AG10803 (cell line): ENCODE data around the gene KRT222.

Source experiments
- DNase-seq: peaks from one replicate; pipeline ENCODE4 v3.0.0; 2010; ENCODE audit warnings: low read depth
- H3K4me3 ChIP-seq: 2 replicates; pipeline ENCODE4 v1.5.1; 2011; ENCODE audit warnings: mild to moderate bottlenecking, low read length, control low read depth
- CTCF ChIP-seq: conservative IDR thresholded peaks from 2 replicates; pipeline ENCODE4 v1.5.1; 2011; ENCODE audit warnings: mild to moderate bottlenecking, low read length, control low read depth, inconsistent platforms

Gene KRT222

GRCh38 chr17:40680998-40681397 is 16.0 kb upstream of the KRT222 start:
- DNase-seq, result no peak
- TF ChIP-seq CTCF, result no peak
- H3K4me3 ChIP-seq, result no peak overlapping the region

GRCh38 chr17:40679523-40679907 is 14.5 kb upstream of the KRT222 start:
- no peak overlapping the region for H3K4me3 ChIP-seq
- no peak for TF ChIP-seq CTCF
- DNase-seq, result no peak

GRCh38 chr17:40678902-40679522 is 14.0 kb upstream of the KRT222 start:
- H3K4me3 ChIP-seq, result no peak overlapping the region
- TF ChIP-seq CTCF, result no peak
- DNase-seq, result no peak

- DNase-seq, result no peak
These were observed 10.9 kb upstream of the KRT222 start for GRCh38 chr17:40675905-40676304.

GRCh38 chr17:40672654-40673053 is 7.7 kb upstream of the KRT222 start:
- no peak for DNase-seq
- TF ChIP-seq CTCF, result no peak
- no peak overlapping the region for H3K4me3 ChIP-seq

More at GRCh38 chr17:40675905-40676304, 10.9 kb upstream of the KRT222 start:
- H3K4me3 ChIP-seq, result no peak overlapping the region
- TF ChIP-seq CTCF, result no peak

GRCh38 chr17:40671282-40671681 is 6.3 kb upstream of the KRT222 start:
- no peak overlapping the region for H3K4me3 ChIP-seq
- DNase-seq, result no peak
- TF ChIP-seq CTCF, result no peak

GRCh38 chr17:40666331-40666730 is 1.4 kb upstream of the KRT222 start:
- DNase-seq, result no peak
- no peak for TF ChIP-seq CTCF
- no peak overlapping the region for H3K4me3 ChIP-seq
